ENCODE data around the gene EEF1G.

Gene EEF1G

GRCh38 chr11:62542750-62543567 is 30.7 kb downstream of the EEF1G start:
- in situ Hi-C loops (cut with MboI; ENCODE audit: low sequenced_read_pairs, unreplicated experiment): no loop called here
- peak; percentile 83 for DNase-seq (ENCODE audit: low spot score)
- peak; percentile 96 for TF ChIP-seq CTCF (IDR thresholded peaks at IDR 0.05; ENCODE audit: borderline replicate concordance, control extremely low read depth, extremely low read depth, insufficient read depth, missing control alignments)

- in situ Hi-C loops (cut with MboI; ENCODE audit: low sequenced_read_pairs, unreplicated experiment): no loop called here
- no peak for DNase-seq (ENCODE audit: low spot score)
- TF ChIP-seq CTCF (IDR thresholded peaks at IDR 0.05; ENCODE audit: borderline replicate concordance, control extremely low read depth, extremely low read depth, insufficient read depth, missing control alignments): no peak
These were observed 31.5 kb downstream of the EEF1G start for GRCh38 chr11:62542111-62542745.

GRCh38 chr11:62540804-62541701 is 32.6 kb downstream of the EEF1G start:
- in situ Hi-C loops (cut with MboI; ENCODE audit: low sequenced_read_pairs, unreplicated experiment): no loop called here
- DNase-seq (ENCODE audit: low spot score): peak; percentile 74
- TF ChIP-seq CTCF (IDR thresholded peaks at IDR 0.05; ENCODE audit: borderline replicate concordance, control extremely low read depth, extremely low read depth, insufficient read depth, missing control alignments): no peak

- in situ Hi-C loops (cut with MboI; ENCODE audit: low sequenced_read_pairs, unreplicated experiment): no loop called here
- TF ChIP-seq CTCF (IDR thresholded peaks at IDR 0.05; ENCODE audit: borderline replicate concordance, control extremely low read depth, extremely low read depth, insufficient read depth, missing control alignments): no peak
- no peak for DNase-seq (ENCODE audit: low spot score)
These were observed 34.3 kb downstream of the EEF1G start for GRCh38 chr11:62539238-62539925.

GRCh38 chr11:62538470-62539237 is 35.0 kb downstream of the EEF1G start:
- no peak for TF ChIP-seq CTCF (IDR thresholded peaks at IDR 0.05; ENCODE audit: borderline replicate concordance, control extremely low read depth, extremely low read depth, insufficient read depth, missing control alignments)
- DNase-seq (ENCODE audit: low spot score): peak; percentile 11
- in situ Hi-C loops (cut with MboI; ENCODE audit: low sequenced_read_pairs, unreplicated experiment): no loop called here

Measured in GM13976 (cell line).